SK-N-MC (cell line): ENCODE data around the gene LVRN.

Experiments used
- EZH2 ChIP-seq: fragments of 200-600 bp; sonication (generic); IDR thresholded peaks from one replicate; pipeline ENCODE4 v1.6.1; 2017; ENCODE audit warnings: antibody characterized with exemption
- FOXP2 ChIP-seq: optimal IDR thresholded peaks from 2 replicates; pipeline ENCODE3; 2011; ENCODE audit warnings: mild to moderate bottlenecking, moderate library complexity; ENCODE audit not compliant: insufficient read depth; ENCODE audit errors: extremely low read length, control extremely low read depth
- POLR2AphosphoS5 ChIP-seq: IDR thresholded peaks from 2 replicates; pipeline ENCODE4 v1.6.1; 2012; ENCODE audit warnings: mild to moderate bottlenecking, low read depth, low read length, borderline replicate concordance

GRCh38 chr5:115932991-115933390 lies 29.3 kb upstream of the LVRN start:
- TF ChIP-seq POLR2AphosphoS5 (no peak), EZH2 (no peak), FOXP2 (no peak)
